ENCODE measurements around the gene POU2F3. TPM values are rescaled to one million over a fixed set of nuclear protein-coding genes. Genes with fewer than 3 reads are reported as not detected.

POU2F3 gene
- total and polyA plus RNA-seq, 2 donors (not counting 1 experiment from before 2014, with no cell fraction given): not detected

DNA sequence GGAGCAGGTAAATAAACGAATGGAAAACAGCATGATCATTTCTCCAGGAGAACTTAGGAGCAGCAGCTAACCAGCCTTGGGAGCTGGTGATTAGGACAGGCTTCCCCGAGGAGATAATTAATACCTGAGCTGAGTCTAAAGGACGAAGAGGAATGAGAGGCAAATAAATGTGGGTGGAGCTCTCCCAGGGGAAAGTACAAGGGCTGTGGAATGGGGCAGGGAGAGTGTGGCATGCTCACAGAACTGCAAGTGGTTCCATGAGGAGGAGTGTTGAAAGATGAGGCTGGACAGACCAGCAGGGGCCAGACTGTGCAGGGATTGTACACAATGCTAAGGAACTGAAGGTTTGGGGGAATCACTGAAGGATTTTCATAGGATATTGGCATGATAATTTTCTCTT lies 70.9 kb downstream of the POU2F3 start:
- H3K4me1 ChIP-seq (ENCODE audit: control insufficient read depth, extremely low read depth, insufficient read depth, low read length): peaks cover 11% of the 10 kb centered on the region
- H3K9me3 ChIP-seq (ENCODE audit: control insufficient read depth, insufficient read depth, low read depth, low read length): no peaks in the 10 kb centered on the region
- no peaks in the 10 kb centered on the region for H3K36me3 ChIP-seq (ENCODE audit: control insufficient read depth, insufficient read depth, low read length)
- H3K4me2 ChIP-seq (ENCODE audit: extremely low read depth, insufficient read depth, low read length): no peak overlapping the region
- no peak overlapping the region for H3K4me3 ChIP-seq (replicated peaks in 1 of 4; ENCODE audit: control extremely low read depth in 1 of 4, insufficient read depth in 1 of 4, low read depth in 3 of 4, low read length in 4 of 4)
- H3K79me2 ChIP-seq (ENCODE audit: control insufficient read depth, insufficient read depth, low read length): no peaks in the 10 kb centered on the region
- H3K27me3 ChIP-seq (ENCODE audit: control insufficient read depth, insufficient read depth, low read length): no peaks in the 10 kb centered on the region
- TF ChIP-seq, protein P1, sequence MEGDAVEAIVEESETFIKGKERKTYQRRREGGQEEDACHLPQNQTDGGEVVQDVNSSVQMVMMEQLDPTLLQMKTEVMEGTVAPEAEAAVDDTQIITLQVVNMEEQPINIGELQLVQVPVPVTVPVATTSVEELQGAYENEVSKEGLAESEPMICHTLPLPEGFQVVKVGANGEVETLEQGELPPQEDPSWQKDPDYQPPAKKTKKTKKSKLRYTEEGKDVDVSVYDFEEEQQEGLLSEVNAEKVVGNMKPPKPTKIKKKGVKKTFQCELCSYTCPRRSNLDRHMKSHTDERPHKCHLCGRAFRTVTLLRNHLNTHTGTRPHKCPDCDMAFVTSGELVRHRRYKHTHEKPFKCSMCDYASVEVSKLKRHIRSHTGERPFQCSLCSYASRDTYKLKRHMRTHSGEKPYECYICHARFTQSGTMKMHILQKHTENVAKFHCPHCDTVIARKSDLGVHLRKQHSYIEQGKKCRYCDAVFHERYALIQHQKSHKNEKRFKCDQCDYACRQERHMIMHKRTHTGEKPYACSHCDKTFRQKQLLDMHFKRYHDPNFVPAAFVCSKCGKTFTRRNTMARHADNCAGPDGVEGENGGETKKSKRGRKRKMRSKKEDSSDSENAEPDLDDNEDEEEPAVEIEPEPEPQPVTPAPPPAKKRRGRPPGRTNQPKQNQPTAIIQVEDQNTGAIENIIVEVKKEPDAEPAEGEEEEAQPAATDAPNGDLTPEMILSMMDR (conservative IDR thresholded peaks at IDR 0.05 in 1 of 2, IDR thresholded peaks at IDR 0.05 in 1 of 2; ENCODE audit: low read depth in 1 of 2, low read length in 2 of 2): no peak
- TF ChIP-seq EZH2 (IDR thresholded peaks at IDR 0.05; ENCODE audit: low read length, missing control alignments): no peak
- H2AFZ ChIP-seq (ENCODE audit: low read length): no peak overlapping the region
- H4K20me1 ChIP-seq (ENCODE audit: control insufficient read depth, extremely low read depth, insufficient read depth, low read length): no peaks in the 10 kb centered on the region
- DNase-seq (ENCODE audit: low read depth in 2 of 2): no peak
- H3K9ac ChIP-seq (ENCODE audit: insufficient read depth, low read length): no peak overlapping the region
- no peak overlapping the region for H3K27ac ChIP-seq (ENCODE audit: insufficient read depth, low read length)

DNA sequence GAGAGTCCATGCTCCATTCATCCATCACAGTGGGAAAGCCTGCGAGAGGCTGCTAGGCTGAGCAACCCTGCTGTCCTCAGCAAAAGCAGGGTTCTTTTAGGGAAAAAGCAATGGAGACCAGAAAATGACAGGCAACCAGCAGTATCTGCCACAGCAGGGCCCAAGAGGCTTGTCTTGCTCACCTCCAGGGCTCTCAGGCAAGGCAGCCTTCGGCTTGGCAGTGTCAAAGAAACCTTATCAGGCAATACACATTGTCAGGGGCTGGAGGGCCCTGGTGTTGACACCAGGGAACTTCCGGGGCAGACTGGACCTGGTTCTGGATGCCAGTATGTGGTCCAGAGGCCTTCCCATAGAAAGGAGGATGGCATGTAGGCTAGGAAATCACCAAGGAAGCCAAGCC lies 74.9 kb downstream of the POU2F3 start:
- Histone ChIP-seq H3K4me1 (ENCODE audit: control insufficient read depth, extremely low read depth, insufficient read depth, low read length) (peaks cover 4% of the 10 kb centered on the region), H3K4me3 (replicated peaks in 1 of 4; ENCODE audit: control extremely low read depth in 1 of 4, insufficient read depth in 1 of 4, low read depth in 3 of 4, low read length in 4 of 4) (no peak overlapping the region), H3K9ac (ENCODE audit: insufficient read depth, low read length) (no peak overlapping the region), H3K9me3 (ENCODE audit: control insufficient read depth, insufficient read depth, low read depth, low read length) (no peaks in the 10 kb centered on the region), H3K27me3 (ENCODE audit: control insufficient read depth, insufficient read depth, low read length) (no peaks in the 10 kb centered on the region), H3K79me2 (ENCODE audit: control insufficient read depth, insufficient read depth, low read length) (no peaks in the 10 kb centered on the region), H2AFZ (ENCODE audit: low read length) (no peak overlapping the region), H4K20me1 (ENCODE audit: control insufficient read depth, extremely low read depth, insufficient read depth, low read length) (no peaks in the 10 kb centered on the region), H3K36me3 (ENCODE audit: control insufficient read depth, insufficient read depth, low read length) (no peaks in the 10 kb centered on the region), H3K4me2 (ENCODE audit: extremely low read depth, insufficient read depth, low read length) (no peak overlapping the region), H3K27ac (ENCODE audit: insufficient read depth, low read length) (no peak overlapping the region)
- TF ChIP-seq, protein P1 (conservative IDR thresholded peaks at IDR 0.05 in 1 of 2, IDR thresholded peaks at IDR 0.05 in 1 of 2; ENCODE audit: low read depth in 1 of 2, low read length in 2 of 2): no peak
- TF ChIP-seq EZH2 (IDR thresholded peaks at IDR 0.05; ENCODE audit: low read length, missing control alignments): no peak
- DNase-seq (ENCODE audit: low read depth in 2 of 2): no peak

DNA sequence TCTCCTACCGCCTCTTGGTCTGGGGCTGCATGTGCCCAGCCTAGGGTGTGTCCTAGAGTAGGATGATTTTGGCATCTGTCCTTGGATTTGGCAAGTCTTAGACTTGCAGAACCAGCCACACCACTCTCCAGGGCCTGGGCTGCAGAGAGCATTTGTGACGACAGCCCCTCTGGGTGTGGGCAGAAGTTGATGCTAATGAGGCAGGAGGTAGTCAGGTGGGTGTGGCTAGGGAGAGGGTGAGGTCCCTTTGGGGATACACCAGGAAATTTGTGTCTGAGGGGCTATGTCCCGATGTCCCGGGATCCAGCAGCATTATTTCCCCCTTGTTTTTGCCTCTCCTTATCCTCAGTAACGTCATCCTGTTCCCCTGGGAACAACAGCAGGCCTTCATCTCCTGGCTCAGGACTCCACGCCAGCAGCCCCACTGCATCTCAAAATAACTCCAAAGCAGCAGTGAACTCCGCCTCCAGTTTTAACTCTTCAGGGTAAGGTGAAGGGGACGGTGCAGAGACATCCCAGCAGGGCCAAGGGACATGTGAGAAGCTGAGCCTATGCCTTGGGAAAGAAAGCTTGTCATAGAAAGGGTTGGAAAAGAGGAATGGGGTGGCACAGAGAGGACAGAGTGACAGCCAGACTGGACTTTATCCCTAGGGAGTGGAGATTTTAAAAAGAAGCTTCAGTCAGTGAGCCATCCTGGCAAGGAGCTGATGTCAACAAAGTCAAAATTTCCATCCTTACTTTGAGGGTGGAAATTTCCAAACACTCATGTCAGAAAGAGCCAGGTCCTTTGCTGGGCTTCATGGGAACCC lies 77.1 kb downstream of the POU2F3 start:
- H3K27ac ChIP-seq (ENCODE audit: insufficient read depth, low read length): no peak overlapping the region
- no peak overlapping the region for H2AFZ ChIP-seq (ENCODE audit: low read length)
- no peak overlapping the region for H3K4me3 ChIP-seq (replicated peaks in 1 of 4; ENCODE audit: control extremely low read depth in 1 of 4, insufficient read depth in 1 of 4, low read depth in 3 of 4, low read length in 4 of 4)
- no peaks in the 10 kb centered on the region for H4K20me1 ChIP-seq (ENCODE audit: control insufficient read depth, extremely low read depth, insufficient read depth, low read length)
- DNase-seq (ENCODE audit: low read depth in 2 of 2): peak in 1 of 2 donors; percentile 48
- no peak overlapping the region for H3K4me2 ChIP-seq (ENCODE audit: extremely low read depth, insufficient read depth, low read length)
- H3K27me3 ChIP-seq (ENCODE audit: control insufficient read depth, insufficient read depth, low read length): no peaks in the 10 kb centered on the region
- no peaks in the 10 kb centered on the region for H3K79me2 ChIP-seq (ENCODE audit: control insufficient read depth, insufficient read depth, low read length)
- no peaks in the 10 kb centered on the region for H3K36me3 ChIP-seq (ENCODE audit: control insufficient read depth, insufficient read depth, low read length)
- H3K9ac ChIP-seq (ENCODE audit: insufficient read depth, low read length): no peak overlapping the region
- TF ChIP-seq, protein P1 (conservative IDR thresholded peaks at IDR 0.05 in 1 of 2, IDR thresholded peaks at IDR 0.05 in 1 of 2; ENCODE audit: low read depth in 1 of 2, low read length in 2 of 2): no peak
- no peak for TF ChIP-seq EZH2 (IDR thresholded peaks at IDR 0.05; ENCODE audit: low read length, missing control alignments)
- no peaks in the 10 kb centered on the region for H3K9me3 ChIP-seq (ENCODE audit: control insufficient read depth, insufficient read depth, low read depth, low read length)
- peaks cover 4% of the 10 kb centered on the region for H3K4me1 ChIP-seq (ENCODE audit: control insufficient read depth, extremely low read depth, insufficient read depth, low read length)
